ENCODE measurements around the gene VWA5B1.

DNA sequence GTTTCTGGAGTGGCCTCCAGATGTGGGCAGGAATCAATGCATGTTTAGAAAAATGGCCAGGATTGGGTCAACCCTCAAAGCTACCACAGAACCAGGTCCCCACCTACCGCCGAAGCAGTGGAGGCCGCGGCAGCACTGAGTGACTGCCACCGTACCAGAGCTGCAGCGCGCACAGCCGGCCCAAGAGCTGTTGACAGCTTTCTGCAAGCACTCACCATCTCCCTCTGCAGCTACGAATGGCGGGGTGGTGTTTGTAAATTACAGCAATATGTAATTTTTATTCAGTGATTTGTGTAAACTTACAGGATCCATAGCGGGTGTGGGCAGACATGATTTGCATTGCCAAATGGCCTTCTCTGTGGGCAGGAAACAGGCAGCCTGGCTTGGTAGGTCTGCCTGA, 98.9 kb downstream of the VWA5B1 start:
- TF ChIP-seq POLR2A (IDR thresholded peaks at IDR 0.05; ENCODE audit: low read depth, low read length) (no peak), POLR2AphosphoS5 (IDR thresholded peaks at IDR 0.05; ENCODE audit: low read depth, low read length) (no peak), TAF1 (IDR thresholded peaks at IDR 0.05; ENCODE audit: low read depth, low read length) (no peak), PAX5 (IDR thresholded peaks at IDR 0.05; ENCODE audit: insufficient read depth, low read length, severe bottlenecking) (no peak), SPI1 (IDR thresholded peaks at IDR 0.05; ENCODE audit: low read depth, low read length) (no peak)
